Panc1 (cell line): ENCODE results near the gene PCMT1.

Experiments
- CTCF ChIP-seq: fragments of 450-650 bp; IDR thresholded peaks from 2 replicates; pipeline ENCODE4 v1.5.1; 2017; ENCODE audit warnings: mild to moderate bottlenecking
- POLR2AphosphoS5 ChIP-seq: IDR thresholded peaks from 2 replicates; pipeline ENCODE4 v1.6.1; 2012; ENCODE audit warnings: mild to moderate bottlenecking, low read depth, low read length, moderate library complexity
- SIN3A ChIP-seq: IDR thresholded peaks from 2 replicates; pipeline ENCODE4 v1.6.1; 2012; ENCODE audit warnings: low read depth, mild to moderate bottlenecking, low read length, moderate library complexity, borderline replicate concordance; ENCODE audit not compliant: insufficient read depth
- TCF7L2 ChIP-seq: IDR thresholded peaks from 2 replicates; pipeline ENCODE4 v1.6.1; 2011; ENCODE audit warnings: mild to moderate bottlenecking, low read depth, low read length, inconsistent platforms
- TF ChIP-seq, protein P1 (sequence below), 2 experiments: IDR thresholded peaks; 2 replicates each; pipeline ENCODE4 v1.6.1; 2011 to 2012; ENCODE audit warnings: low read depth in 2 of 2, control low read depth in 1 of 2, low read length in 1 of 2, mild to moderate bottlenecking in 1 of 2, moderate library complexity in 1 of 2; ENCODE audit not compliant: insufficient read depth in 1 of 2

GRCh38 chr6:149716181-149716963, 33.2 kb upstream of the PCMT1 start:
- TF ChIP-seq CTCF (no peak), SIN3A (no peak), TCF7L2 (no peak), POLR2AphosphoS5 (no peak)
- TF ChIP-seq, protein P1, sequence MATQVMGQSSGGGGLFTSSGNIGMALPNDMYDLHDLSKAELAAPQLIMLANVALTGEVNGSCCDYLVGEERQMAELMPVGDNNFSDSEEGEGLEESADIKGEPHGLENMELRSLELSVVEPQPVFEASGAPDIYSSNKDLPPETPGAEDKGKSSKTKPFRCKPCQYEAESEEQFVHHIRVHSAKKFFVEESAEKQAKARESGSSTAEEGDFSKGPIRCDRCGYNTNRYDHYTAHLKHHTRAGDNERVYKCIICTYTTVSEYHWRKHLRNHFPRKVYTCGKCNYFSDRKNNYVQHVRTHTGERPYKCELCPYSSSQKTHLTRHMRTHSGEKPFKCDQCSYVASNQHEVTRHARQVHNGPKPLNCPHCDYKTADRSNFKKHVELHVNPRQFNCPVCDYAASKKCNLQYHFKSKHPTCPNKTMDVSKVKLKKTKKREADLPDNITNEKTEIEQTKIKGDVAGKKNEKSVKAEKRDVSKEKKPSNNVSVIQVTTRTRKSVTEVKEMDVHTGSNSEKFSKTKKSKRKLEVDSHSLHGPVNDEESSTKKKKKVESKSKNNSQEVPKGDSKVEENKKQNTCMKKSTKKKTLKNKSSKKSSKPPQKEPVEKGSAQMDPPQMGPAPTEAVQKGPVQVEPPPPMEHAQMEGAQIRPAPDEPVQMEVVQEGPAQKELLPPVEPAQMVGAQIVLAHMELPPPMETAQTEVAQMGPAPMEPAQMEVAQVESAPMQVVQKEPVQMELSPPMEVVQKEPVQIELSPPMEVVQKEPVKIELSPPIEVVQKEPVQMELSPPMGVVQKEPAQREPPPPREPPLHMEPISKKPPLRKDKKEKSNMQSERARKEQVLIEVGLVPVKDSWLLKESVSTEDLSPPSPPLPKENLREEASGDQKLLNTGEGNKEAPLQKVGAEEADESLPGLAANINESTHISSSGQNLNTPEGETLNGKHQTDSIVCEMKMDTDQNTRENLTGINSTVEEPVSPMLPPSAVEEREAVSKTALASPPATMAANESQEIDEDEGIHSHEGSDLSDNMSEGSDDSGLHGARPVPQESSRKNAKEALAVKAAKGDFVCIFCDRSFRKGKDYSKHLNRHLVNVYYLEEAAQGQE (IDR thresholded peaks at IDR 0.05; ENCODE audit: insufficient read depth in 1 of 2, low read depth in 2 of 2, low read length in 1 of 2): no peak
